Effector memory CD8-positive, alpha-beta T cell (primary cell): ENCODE data around the gene ABLIM1.

Experiments used
- ATAC-seq: fragments of 150-1000 bp; cut with Tn5 transposase; replicated peaks from 2 replicates; pipeline ENCODE4 v1.10.0; 2021; ENCODE audit warnings: mild to moderate bottlenecking, moderate library complexity
- DNase-seq, 3 experiments: peaks; one replicate each; pipeline ENCODE4 v3.0.0; 2021
- H3K27ac Mint-ChIP-seq, 2 donors: one replicate each; pipeline ENCODE4 v1.8.0; 2022; ENCODE audit warnings: mild to moderate bottlenecking in 2 of 2, mixed read lengths in 2 of 2, moderate library complexity in 2 of 2
- H3K27me3 Mint-ChIP-seq, 2 donors: one replicate each; pipeline ENCODE4 v1.8.0; 2022; ENCODE audit warnings: mixed read lengths in 2 of 2
- H3K36me3 Mint-ChIP-seq: one replicate; pipeline ENCODE4 v1.8.0; 2022; ENCODE audit warnings: mild to moderate bottlenecking, moderate library complexity, mixed read lengths; ENCODE audit not compliant: insufficient read depth
- H3K4me1 Mint-ChIP-seq, 2 donors: one replicate each; pipeline ENCODE4 v1.8.0; 2022; ENCODE audit warnings: low read depth in 2 of 2, mixed read lengths in 2 of 2
- H3K4me3 Mint-ChIP-seq, 2 donors: one replicate each; pipeline ENCODE4 v1.8.0; 2022; ENCODE audit warnings: mild to moderate bottlenecking in 2 of 2, mixed read lengths in 2 of 2, moderate library complexity in 2 of 2
- H3K9me3 Mint-ChIP-seq, 2 donors: one replicate each; pipeline ENCODE4 v1.8.0; 2022; ENCODE audit warnings: mixed read lengths in 2 of 2

ABLIM1 gene

DNA sequence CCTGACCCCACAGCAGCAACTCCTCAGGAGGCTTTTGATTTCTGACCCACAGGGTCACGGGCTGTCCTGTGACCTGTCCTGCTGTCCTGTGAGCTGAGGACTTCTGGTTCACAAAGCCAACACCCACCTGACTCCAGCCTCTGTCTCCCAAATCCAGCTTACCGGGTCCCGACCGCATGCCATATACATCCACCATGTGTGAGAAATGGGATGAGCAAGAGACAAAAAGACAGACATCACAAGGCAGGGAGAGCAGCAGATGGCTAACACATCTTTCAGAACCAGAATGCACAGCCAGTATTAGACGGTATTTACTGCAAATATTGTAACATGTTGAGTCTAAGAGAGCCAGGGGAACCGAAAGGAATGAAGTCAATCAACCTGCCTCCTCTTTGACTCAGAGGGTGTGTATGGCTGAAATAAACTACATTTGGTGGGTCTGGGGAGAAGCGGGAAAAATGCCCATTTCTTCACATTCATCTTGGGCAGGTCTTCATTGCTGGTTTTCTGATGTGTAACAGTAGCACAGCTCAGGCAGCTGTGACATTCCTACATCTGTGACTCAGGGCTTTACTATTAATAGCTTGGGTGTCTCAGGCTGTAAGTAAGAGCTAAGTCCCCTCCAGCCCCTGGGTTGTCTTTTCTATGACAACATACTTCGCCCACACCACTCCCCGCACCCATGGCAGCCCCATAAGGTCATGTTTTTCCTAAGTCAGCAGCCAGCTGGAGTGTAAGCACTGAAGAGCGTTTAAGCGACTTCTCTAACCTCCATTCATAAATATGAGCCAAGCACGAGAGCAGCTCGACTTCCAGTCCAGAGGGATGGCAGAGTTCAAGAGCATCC lies 25.0 kb downstream of the ABLIM1 start:
- ATAC-seq (no peak), DNase-seq (no peak)
- Mint-ChIP-seq H3K27ac (no peak overlapping the region), H3K4me1 (peaks cover 12 to 19% of the 10 kb centered on the region in 2 donors), H3K9me3 (no peaks in the 10 kb centered on the region), H3K36me3 (no peaks in the 10 kb centered on the region), H3K27me3 (peaks cover 55 to 79% of the 10 kb centered on the region in 2 donors), H3K4me3 (peak overlapping the region; percentile 23 to 82)

DNA sequence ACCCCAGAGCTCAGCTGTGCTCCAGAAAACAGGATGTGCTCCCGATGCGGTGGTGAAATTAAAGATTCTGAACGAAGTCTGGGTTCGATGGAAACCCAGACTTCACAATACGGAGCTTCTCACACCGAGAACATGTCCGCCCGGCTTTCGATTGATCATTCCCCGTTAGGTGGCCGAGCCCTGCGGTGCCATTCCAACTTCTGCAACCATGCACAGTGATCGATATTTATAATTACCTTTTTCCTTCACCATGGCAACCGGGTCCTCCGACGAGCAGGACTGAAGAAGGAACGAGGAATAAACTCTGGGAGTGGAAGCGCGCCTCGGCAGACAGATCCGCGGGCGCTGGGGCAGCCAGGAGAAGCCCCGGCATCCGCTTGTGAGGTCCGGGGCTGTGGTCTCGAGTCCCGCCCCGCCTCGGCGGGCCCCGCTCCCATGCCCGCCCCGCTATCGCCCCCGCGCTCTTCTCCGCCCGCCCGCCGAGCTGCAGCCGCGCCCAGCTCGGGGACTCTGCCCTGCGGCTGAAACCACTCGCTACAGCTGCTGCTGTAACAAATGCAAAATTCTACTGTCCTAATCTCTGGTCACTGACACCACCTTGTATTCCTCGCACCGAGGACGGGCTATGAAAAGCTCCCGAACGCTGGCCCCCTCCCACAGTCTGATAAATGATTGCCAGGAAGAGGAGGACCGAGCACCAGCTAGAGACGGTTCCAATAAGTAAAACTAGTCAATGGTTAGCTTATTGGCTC lies 26.2 kb downstream of the ABLIM1 start:
- DNase-seq (peak; percentile 4 to 9 (median 5)), ATAC-seq (peak; percentile 89)
- no peaks in the 10 kb centered on the region for H3K9me3 Mint-ChIP-seq
- peaks cover 55 to 79% of the 10 kb centered on the region in 2 donors for H3K27me3 Mint-ChIP-seq
- peaks cover 12 to 19% of the 10 kb centered on the region in 2 donors for H3K4me1 Mint-ChIP-seq
- peak overlapping the region in 1 of 2 donors; percentile 55 for H3K27ac Mint-ChIP-seq
- no peaks in the 10 kb centered on the region for H3K36me3 Mint-ChIP-seq
- H3K4me3 Mint-ChIP-seq: peak overlapping the region; percentile 82 to 87

DNA sequence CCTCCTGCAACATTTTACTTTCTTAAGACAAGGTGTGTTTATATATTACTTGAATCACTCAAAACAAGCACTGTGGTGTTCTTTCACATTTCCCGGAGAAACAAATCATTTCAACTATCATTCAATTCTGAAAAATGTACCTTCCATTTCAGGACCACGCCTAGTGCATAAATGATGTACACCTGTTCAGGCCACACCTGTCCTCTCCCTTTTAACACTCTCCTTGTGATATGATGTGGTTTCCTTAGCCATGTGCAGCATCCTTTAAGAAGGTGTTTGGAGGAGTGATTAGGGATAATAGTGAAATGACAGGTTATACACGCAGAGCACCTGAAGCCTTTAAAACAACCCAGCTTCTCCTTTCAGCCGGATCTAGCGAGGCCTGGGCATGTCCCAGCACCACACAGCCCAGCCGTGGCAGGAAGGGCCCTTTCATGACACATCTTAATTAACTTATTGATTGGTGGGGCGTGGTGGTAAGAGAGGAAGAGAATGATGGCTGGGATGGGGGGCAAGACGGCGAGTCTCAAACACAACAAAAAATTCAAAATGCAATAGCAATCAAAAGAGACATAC lies 26.9 kb downstream of the ABLIM1 start:
- H3K27ac Mint-ChIP-seq: no peak overlapping the region

DNA sequence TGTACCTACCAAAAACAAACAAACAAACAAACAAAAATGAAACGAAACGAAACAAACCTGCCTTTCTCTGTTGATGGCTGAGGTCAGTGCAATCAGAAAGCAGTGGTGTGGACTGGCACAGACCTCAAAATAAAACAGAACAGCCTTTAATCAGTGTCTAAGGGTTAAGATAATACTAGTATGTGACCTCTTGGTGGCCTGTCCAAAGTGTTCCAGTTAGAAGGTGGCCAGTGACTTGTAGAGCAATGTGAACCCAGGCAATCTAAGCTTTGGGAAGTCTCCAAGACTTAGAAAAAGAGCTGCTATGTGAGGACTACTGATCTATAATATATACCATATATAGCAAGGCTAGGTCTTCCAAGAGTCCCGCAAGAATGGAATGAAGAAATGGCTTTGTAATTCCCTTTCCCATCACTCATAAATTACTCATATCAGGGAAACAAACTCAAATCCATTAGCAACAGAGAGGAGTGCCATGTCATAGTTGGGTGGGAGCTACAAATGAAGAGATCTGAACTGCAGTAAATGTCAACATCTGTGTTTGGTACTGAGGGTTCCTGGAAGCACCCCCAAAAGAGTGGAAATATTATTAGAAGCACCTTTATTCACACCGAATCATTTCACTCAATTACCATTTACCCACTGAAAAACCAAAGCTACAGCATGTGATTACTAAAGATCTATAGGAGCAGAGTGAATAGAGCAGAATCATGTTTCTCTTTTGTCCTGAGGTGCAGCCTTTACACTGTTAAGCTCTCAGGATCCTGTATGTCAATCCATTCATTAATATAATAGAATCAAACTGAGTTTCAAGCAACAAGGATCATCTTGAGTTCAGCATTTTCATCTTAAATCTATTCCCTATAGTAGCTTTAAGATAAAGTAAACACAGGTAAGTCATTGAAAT lies 28.0 kb downstream of the ABLIM1 start:
- no peaks in the 10 kb centered on the region for H3K9me3 Mint-ChIP-seq
- H3K36me3 Mint-ChIP-seq: no peaks in the 10 kb centered on the region
- no peak for DNase-seq
- no peak for ATAC-seq
- H3K4me1 Mint-ChIP-seq: peaks cover 12 to 19% of the 10 kb centered on the region in 2 donors
- H3K27me3 Mint-ChIP-seq: peaks cover 47 to 65% of the 10 kb centered on the region in 2 donors
- no peak overlapping the region for H3K4me3 Mint-ChIP-seq
- no peak overlapping the region for H3K27ac Mint-ChIP-seq

More for the DNA sequence above, 26.9 kb downstream of the ABLIM1 start:
- Mint-ChIP-seq H3K27me3 (peaks cover 55 to 76% of the 10 kb centered on the region in 2 donors), H3K4me1 (peaks cover 12 to 19% of the 10 kb centered on the region in 2 donors), H3K9me3 (no peaks in the 10 kb centered on the region), H3K4me3 (peak overlapping the region; percentile 82 to 87), H3K36me3 (no peaks in the 10 kb centered on the region)
- DNase-seq (no peak), ATAC-seq (no peak)

DNA sequence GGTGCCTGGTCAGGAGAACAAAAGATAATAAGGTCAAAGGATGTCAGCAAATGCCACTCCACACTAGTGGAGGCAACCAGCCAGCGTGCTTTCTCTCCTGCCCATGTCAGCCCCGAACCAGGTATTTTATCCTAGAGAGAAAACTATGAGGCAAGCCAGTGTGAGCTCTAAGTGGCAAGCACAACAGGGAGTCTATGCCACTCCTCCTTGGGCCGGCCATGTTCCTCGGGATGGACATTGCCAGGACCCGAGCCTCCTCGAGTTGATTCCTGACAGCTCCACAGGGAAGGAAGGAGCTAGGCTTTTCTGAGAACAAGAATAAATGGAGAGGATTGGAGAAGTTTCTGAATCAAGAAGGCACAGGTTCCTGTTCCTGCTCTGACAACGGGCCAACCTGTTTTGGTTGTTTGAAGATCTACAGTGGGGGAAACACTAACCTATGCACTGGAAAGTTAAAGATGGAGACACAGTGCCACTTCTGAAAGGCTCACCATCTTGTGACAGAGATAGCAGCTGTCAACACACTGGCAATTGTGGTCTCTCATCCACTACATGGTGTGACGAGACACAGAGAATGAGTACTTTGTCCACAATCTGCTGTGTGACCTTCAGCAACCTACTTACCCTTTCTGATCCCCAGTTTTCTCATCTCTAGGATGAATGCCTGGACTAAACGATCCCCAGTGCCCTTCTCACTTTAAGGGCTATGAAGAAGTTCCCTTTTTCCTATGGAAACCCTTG lies 28.8 kb downstream of the ABLIM1 start:
- H3K27ac Mint-ChIP-seq: no peak overlapping the region
- ATAC-seq (no peak), DNase-seq (no peak)
- H3K27me3 Mint-ChIP-seq: peaks cover 43 to 59% of the 10 kb centered on the region in 2 donors
- no peak overlapping the region for H3K4me3 Mint-ChIP-seq
- H3K4me1 Mint-ChIP-seq: peaks cover 12 to 19% of the 10 kb centered on the region in 2 donors
- H3K9me3 Mint-ChIP-seq: no peaks in the 10 kb centered on the region
- H3K36me3 Mint-ChIP-seq: no peaks in the 10 kb centered on the region

DNA sequence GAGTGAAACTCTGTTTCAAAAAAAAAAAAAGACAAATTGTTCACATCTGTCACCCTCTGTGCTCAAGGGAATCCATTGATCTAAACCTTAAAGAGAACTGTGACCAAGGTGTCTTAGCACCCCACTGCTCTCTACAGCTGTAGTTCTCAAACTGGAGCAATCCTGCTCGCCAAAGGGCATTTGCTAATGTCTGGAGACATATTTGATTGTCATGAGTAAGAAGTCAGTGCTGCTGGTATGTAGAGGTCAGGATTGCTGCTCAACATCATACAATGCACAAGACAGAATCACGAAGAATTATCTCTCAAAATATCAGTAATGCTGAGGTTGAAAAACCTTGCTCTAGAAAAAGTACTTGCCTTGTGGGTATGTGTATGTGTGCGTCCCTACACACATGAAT lies 30.0 kb downstream of the ABLIM1 start:
- Mint-ChIP-seq H3K36me3 (no peaks in the 10 kb centered on the region), H3K27ac (no peak overlapping the region), H3K9me3 (no peaks in the 10 kb centered on the region), H3K4me1 (peaks cover 12 to 18% of the 10 kb centered on the region in 2 donors), H3K27me3 (peaks cover 36 to 47% of the 10 kb centered on the region in 2 donors), H3K4me3 (no peak overlapping the region)
- ATAC-seq: no peak
- no peak for DNase-seq

DNA sequence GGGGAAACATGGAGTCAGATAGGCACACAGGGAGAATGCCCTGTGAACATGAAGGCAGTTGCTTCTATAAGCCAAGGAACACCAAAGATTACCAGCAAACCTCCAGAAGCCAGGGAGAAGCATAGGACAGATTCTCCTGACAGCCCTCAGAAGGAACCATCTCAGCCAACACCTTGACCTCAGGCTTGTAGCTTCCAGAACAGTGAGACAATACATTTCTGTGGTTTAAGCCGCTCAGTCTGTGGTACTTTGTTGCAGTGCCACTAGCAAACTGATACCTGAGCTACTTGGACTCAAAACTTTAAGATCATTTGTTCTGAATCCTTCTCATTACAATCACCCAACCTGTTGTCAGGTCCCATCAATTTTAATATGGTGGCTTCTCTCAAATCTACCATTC lies 31.2 kb downstream of the ABLIM1 start:
- Mint-ChIP-seq H3K4me1 (peaks cover 7% of the 10 kb centered on the region in 2 donors), H3K4me3 (no peak overlapping the region), H3K9me3 (no peaks in the 10 kb centered on the region), H3K27me3 (peaks cover 24 to 35% of the 10 kb centered on the region in 2 donors), H3K36me3 (no peaks in the 10 kb centered on the region), H3K27ac (no peak overlapping the region)
- no peak for DNase-seq
- no peak for ATAC-seq

DNA sequence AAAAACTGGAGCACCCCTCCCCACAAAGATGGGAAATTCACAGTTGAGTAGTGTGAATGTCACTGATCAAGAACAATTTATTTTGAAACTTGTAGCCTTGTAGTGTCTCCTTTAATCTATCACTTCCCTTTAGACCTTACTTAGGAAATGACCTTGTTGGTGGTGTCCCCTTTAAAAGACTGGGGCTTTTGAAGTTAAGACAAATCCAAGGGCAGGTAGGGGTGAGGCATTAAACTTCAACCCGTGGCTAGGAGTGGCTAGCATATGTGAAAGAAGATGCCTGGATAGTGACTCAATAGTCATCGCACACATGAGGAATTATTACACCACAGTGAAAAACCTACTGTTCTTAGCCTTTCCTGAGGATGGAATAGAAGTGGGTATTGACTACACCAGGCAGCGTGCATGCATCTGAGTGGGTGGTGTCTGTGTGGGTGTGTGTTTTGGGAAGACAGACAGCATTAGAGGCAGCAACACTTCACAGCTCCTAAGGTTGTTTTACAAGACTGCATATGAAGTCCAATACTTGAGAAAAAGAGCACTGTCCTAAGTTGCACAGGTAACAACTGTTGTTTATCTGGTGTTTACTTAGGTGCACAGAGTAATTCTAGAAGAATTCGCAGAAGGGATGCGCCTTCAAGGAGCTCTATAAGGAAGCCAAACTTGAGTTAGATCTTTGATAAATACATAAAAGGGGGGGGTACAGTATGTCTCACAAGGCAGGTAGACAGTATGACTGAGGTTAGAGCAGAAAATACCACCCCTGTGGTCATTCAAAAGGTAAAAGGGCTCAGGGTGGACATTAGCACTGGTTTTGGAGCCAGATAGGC lies 32.9 kb downstream of the ABLIM1 start:
- peaks cover 9 to 18% of the 10 kb centered on the region in 2 donors for H3K27me3 Mint-ChIP-seq
- no peaks in the 10 kb centered on the region for H3K4me1 Mint-ChIP-seq
- ATAC-seq (no peak), DNase-seq (no peak)
- H3K36me3 Mint-ChIP-seq: no peaks in the 10 kb centered on the region
- H3K27ac Mint-ChIP-seq: no peak overlapping the region
- no peak overlapping the region for H3K4me3 Mint-ChIP-seq
- no peaks in the 10 kb centered on the region for H3K9me3 Mint-ChIP-seq

DNA sequence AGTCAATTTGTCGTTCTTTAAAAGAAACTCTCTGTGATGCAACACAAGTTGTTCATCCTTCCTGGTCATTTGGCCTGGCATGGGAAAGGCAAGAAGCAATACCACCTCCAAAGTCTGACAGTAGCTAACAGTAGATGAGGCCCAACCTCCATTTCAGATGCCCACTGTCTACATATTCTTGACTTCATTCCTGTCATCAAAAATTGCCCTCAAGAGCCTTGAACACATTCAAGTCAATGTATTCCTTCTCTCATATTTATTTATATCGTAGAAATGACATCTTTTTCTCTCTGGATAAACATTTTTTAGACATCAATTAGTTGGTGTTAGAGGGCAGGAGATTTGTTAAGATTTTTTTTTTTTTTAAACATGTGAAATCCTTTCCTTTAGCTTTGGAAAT lies 33.7 kb downstream of the ABLIM1 start:
- peaks cover 1 to 10% of the 10 kb centered on the region in 2 donors for H3K27me3 Mint-ChIP-seq
- ATAC-seq: no peak
- H3K27ac Mint-ChIP-seq: no peak overlapping the region
- no peak for DNase-seq
- no peaks in the 10 kb centered on the region for H3K4me1 Mint-ChIP-seq
- no peak overlapping the region for H3K4me3 Mint-ChIP-seq
- H3K36me3 Mint-ChIP-seq: no peaks in the 10 kb centered on the region
- H3K9me3 Mint-ChIP-seq: no peaks in the 10 kb centered on the region

DNA sequence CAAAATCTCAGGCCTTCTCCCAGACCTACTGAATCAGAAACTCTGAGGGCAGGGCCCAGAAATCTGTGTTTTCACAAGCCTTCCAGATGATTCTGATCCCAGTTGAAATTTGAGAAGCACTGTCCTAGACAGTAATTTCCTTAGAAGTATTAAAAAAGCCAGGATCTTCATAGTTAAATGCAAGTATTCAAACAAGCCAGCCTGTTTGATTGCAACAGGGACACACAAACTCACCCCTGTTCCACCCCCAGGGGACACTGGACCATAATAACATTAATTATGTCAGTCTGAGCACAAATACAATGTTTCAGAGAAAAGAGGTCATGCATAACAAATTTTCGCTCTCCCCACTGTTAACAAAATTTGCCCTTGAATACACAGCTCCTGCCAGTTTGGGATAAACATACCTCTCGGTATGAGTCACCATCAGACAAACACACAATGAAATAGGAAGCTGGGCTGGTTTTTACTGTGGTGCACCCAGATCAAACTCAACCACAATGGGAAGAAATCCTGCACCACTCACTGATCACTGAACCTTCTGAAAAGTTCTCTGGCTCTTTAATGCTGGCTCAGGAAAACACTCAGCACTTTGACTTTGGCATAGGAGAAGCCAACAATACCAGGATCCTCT lies 34.3 kb downstream of the ABLIM1 start:
- H3K4me1 Mint-ChIP-seq: no peaks in the 10 kb centered on the region

DNA sequence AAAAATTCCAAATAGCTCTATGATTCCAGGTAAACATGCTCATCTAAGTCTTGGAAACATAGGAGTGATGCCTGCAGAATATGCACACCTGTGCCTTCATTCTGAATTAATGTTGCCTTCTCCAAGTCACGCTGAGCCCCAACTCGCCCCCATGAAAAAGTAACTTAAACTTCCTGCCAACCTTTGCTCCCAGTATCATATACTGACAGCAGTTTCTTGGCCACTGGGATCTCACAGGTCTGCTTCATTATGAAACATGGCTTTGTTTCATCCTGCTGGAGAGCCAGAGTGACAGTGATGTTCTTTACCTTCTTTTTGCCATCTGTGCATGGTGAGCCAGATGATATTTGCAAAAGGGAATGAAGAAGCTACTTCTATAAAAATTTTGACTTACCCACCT lies 34.9 kb downstream of the ABLIM1 start:
- DNase-seq (no peak), ATAC-seq (no peak)
- Mint-ChIP-seq H3K4me1 (no peaks in the 10 kb centered on the region), H3K4me3 (no peak overlapping the region), H3K9me3 (no peaks in the 10 kb centered on the region), H3K27ac (no peak overlapping the region), H3K27me3 (no peaks in the 10 kb centered on the region), H3K36me3 (no peaks in the 10 kb centered on the region)

More for the DNA sequence above, 34.3 kb downstream of the ABLIM1 start:
- H3K36me3 Mint-ChIP-seq: no peaks in the 10 kb centered on the region
- no peaks in the 10 kb centered on the region for H3K9me3 Mint-ChIP-seq
- H3K4me3 Mint-ChIP-seq: no peak overlapping the region
- no peak overlapping the region for H3K27ac Mint-ChIP-seq
- peaks cover 0 to 4% of the 10 kb centered on the region in 2 donors for H3K27me3 Mint-ChIP-seq
- DNase-seq (no peak), ATAC-seq (no peak)
